C4-2B (cell line): Measurements from ENCODE around the gene FFAR3.

Experiments used
- H3K27ac ChIP-seq: fragments of 450-650 bp; 2 replicates; pipeline ENCODE4 v1.5.1; 2017
- CTCF ChIP-seq: fragments of 450-650 bp; conservative IDR thresholded peaks from 2 replicates; pipeline ENCODE4 v1.5.1; 2017; ENCODE audit warnings: mild to moderate bottlenecking
- ZFX ChIP-seq: fragments of 450-650 bp; IDR thresholded peaks from 2 replicates; pipeline ENCODE4 v1.6.1; 2017

FFAR3 gene

DNA sequence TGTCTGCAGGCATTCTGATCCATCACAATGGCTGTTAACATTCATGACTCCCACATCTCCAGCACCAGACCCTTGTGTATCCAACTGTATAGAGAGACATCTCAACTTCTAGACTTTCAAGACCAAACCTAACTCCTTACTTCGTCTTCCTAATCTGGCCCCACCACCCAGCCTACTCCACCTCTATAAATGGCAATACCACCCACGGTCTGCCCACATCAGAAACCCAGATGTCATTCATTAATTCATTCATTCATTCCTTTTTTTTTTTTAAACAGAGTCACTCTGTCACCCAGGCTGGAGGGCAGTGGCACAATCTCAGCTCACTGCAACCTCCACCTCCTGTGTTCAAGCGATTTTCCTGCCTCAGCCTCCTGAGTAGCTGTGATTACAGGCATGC lies 23.1 kb downstream of the FFAR3 start:
- TF ChIP-seq CTCF (no peak), ZFX (no peak)

GRCh38 chr19:35381926-35382325 lies 23.7 kb downstream of the FFAR3 start:
- TF ChIP-seq ZFX (no peak), CTCF (no peak)
- H3K27ac ChIP-seq = no peak overlapping the region

More for the DNA sequence above, 23.1 kb downstream of the FFAR3 start:
- H3K27ac ChIP-seq = no peak overlapping the region

GRCh38 chr19:35383536-35383935 lies 25.3 kb downstream of the FFAR3 start:
- TF ChIP-seq ZFX = no peak
- TF ChIP-seq CTCF = no peak
- H3K27ac ChIP-seq = no peak overlapping the region

- no peak for TF ChIP-seq ZFX
- no peak for TF ChIP-seq CTCF
- H3K27ac ChIP-seq = no peak overlapping the region
Measured at GRCh38 chr19:35388277-35389054, 30.2 kb downstream of the FFAR3 start.

GRCh38 chr19:35389192-35389861 lies 31.1 kb downstream of the FFAR3 start:
- H3K27ac ChIP-seq = no peak overlapping the region
- no peak for TF ChIP-seq ZFX
- TF ChIP-seq CTCF = no peak

DNA sequence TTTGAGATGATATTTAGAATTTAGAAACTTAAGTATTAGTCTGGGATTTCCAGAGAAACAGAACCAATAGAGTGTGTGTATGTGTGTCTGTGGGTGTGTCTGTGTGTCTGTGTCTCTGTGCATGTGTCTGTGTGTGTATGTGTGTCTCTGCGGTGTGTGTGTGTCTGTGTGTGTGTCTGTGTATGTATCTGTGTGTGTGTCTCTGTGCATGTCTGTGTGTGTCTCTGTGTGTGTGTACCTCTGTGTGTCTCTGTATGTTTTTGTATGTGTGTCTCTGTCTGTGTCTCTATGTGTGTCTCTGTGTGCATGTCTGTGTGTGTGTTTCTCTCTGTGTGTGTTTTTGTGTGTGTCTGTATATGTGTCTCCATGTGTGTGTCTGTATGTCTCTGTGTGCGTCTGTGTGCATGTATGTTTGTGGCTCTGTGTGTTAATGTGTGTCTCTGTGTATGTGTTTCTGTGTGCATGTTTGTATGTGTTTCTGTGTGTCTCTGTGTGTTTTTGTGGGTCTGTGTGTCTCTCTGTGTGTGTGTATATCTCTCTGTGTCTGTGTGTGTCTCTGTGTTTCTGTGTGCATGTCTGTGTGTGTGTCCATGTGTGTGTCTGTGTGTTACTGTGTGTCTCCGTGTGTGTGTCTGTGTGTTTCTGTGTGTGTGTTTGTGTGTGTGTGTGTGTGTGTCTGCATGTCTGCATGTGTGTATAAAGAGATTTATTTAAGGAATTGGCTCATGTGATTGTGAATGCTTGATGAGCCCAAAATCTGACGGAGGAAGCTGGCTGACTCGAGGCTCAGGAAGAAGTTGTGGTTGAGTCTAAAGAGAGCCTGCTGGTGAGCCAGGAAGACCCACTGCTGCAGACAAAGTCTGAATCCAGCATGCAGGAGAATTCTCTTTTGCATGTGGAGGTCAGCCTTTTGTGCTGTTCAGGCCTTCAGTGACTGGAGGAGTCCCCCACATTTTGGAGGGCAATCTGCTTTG lies 34.8 kb downstream of the FFAR3 start:
- TF ChIP-seq ZFX = no peak
- no peak for TF ChIP-seq CTCF
- no peak overlapping the region for H3K27ac ChIP-seq
